HG03159 (cell line): ENCODE results near the gene FANCF.
"Not testable (repeated sequence)": the region's sequence is repeated elsewhere in the genome, so short reads cannot be mapped to it uniquely, and the experiment has no call there.

Source experiments
- ATAC-seq: cut with Tn5 transposase; IDR thresholded peaks from one replicate; pipeline ENCODE4 v1.9.1; 2021; ENCODE audit warnings: mild to moderate bottlenecking, moderate library complexity; ENCODE audit not compliant: unreplicated experiment

Gene FANCF, protein sequence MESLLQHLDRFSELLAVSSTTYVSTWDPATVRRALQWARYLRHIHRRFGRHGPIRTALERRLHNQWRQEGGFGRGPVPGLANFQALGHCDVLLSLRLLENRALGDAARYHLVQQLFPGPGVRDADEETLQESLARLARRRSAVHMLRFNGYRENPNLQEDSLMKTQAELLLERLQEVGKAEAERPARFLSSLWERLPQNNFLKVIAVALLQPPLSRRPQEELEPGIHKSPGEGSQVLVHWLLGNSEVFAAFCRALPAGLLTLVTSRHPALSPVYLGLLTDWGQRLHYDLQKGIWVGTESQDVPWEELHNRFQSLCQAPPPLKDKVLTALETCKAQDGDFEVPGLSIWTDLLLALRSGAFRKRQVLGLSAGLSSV

GRCh38 chr11:22625448-22626287 lies at the start of gene FANCF:
Gene FANCF, minus strand, starts transcription at chr11:22625823. Its CDS starts 13 bp downstream, at chr11:22625810.
- ATAC-seq, result peak; percentile 97

- no peak for ATAC-seq
Measured at GRCh38 chr11:22674470-22675439, 49.1 kb upstream of the FANCF start.

DNA sequence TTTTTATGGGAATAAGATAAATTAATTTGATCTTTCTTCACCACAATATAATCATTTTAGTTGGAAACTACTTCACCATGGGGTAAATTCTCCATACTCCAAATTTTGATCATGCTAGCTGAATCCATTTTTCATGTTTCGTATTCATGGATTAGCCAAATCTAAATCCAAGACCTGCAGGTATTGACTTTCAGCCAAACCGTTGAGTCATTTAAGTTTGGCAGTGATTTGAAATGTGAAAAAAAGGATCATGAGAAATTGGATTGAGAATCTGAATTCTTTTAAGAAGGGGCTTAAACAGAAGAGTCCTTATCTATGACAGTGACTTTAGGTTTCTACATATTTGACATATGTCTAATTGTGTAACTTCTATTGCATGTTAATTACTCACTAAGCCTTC lies 46.1 kb upstream of the FANCF start:
- ATAC-seq, result no peak

DNA sequence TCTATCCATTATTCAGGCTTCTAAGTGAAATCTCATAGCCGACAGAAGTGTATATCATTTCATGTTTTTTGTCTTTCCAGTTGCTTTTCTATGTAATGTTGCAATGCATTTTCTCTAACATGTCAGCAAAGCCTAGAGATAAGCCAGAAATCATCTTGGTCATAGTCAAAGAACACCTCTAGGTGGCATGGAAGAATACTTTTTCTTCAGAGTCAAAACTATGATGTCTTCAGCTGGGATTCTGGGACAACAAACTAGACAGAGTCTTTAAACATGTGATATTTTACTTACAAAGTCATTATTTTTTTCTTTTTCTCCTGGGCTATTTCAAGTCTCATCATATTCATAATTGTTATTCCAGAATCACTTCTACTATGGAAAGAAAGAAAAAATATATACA lies 45.2 kb upstream of the FANCF start:
- no peak for ATAC-seq

GRCh38 chr11:22669368-22669767 lies 43.7 kb upstream of the FANCF start:
- ATAC-seq, result no peak

- ATAC-seq, result no peak
Measured at GRCh38 chr11:22668005-22668796, 42.6 kb upstream of the FANCF start.

DNA sequence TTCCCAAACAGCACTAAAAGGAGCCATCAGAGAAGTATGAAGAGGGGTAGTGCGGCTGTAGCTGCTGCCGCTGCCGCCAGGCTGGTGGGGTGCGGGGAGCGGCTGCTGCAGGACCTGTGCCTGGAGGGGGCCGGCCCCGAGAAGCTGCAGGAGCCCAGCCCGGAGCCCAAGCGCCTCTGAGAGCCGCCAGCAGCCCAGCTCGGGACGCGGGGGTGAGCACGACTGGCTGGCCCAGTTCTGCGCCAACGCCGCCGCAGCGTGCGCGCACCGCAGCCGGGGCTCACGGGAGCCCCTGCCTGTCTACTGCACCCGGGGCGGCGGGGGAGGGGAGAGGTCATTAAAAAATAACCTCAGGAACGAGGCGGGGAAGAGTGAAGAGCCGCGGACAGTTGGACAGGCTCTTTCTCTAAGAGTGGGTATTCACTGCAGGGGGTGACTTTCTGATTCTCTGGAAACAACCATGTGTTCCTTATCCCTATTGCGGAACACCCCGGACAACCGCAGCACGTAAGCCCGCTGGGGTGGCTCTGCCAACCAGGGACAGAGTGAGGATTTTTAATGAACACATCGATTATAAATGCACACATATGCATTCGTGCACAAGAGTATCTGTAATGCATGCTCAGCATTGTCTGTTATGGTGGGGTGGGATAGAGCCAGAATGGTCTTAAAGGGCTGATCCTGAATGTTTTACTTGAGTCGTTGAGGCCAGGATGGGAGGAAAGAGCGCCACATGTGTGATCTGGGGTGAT lies 41.2 kb upstream of the FANCF start:
- ATAC-seq, result peak; percentile 67

DNA sequence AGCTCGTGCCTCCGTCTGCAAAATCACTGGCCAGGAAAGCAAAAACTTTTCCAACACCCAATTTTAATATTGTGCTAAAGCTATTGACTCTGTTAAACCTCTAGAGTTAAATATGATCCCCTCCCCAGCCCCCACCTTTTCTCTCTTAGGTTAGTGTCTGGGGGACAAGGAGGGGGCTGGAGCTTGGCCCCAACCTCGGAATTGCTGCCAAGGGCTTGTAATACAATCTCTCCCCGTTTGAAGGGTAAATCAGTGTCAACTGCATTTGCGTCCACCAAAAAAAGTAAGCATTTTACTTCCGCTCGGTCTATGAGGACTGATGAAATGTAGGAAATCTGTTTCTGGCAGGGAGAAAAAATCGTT lies 40.7 kb upstream of the FANCF start, which contains the start of gene GAS2:
GAS2 (plus strand) TSS at position 287 of the 363 bp plus-strand sequence. CDS start 8,259 bp downstream, outside the sequence.
- peak; percentile 28 for ATAC-seq

- ATAC-seq, result no peak
Measured at GRCh38 chr11:22659783-22660182, 34.2 kb upstream of the FANCF start.

DNA sequence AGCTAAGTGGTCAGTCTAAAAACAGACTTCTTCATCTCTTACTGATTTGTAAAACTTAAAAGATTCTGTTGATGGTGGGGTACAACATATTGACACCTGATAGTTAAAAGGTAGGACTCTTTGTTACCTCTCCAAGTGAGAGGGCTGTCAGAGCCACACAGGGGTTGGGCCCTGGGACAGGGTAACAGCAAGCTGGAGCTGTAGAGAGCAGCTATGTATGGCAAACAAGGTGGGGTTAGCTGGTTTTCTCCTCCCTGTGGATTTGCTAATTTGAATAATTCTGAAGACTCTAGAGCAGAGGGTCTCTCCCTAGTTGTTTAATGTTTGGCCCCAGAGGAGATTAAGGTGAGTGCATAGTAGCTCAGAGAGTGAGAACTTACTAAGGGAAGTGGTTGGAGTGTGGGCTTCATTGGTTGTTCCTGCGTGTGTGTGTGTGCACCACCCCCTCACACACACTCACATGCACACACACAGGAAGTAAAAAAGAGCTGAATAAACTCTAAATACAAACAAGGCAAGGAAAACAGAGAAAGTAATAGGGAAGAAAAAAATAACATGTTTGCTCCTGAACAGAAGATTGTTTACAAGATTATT lies 31.6 kb upstream of the FANCF start:
- ATAC-seq, result peak; percentile 95

DNA sequence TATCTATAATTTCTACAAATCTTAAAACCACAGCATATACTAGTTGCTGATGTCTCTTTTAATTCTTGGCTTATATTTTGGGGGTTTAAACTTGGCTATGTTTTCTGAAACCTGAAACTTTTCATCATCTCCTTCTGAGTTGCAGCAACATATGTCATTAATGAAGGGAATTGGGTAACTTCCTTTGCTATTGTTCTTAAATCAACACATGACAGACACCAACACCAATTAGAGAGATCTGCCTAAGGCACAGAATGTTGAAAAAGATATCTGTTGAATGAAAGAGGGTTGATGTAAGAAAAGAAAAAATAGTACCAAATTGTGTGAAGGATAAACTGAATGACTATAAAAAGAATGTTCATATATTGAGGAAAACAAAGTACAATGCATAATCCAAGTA lies 30.5 kb upstream of the FANCF start:
- ATAC-seq, result no peak

DNA sequence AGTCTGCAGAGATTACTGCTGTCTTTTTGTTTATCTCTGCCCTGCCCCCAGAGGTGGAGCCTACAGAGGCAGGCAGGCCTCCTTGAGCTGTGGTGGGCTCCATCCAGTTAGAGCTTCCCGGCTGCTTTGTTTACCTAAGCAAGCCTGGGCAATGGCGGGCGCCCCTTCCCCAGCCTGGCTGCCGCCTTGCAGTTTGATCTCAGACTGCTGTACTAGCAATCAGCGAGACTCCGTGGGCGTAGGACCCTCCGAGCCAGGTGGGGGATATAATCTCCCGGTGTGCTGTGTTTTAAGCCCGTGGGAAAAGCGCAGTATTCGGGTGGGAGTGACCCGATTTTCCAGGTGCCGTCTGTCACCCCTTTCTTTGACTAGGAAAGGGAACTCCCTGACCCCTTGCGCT lies 26.7 kb upstream of the FANCF start:
- not testable (repeated sequence) for ATAC-seq

DNA sequence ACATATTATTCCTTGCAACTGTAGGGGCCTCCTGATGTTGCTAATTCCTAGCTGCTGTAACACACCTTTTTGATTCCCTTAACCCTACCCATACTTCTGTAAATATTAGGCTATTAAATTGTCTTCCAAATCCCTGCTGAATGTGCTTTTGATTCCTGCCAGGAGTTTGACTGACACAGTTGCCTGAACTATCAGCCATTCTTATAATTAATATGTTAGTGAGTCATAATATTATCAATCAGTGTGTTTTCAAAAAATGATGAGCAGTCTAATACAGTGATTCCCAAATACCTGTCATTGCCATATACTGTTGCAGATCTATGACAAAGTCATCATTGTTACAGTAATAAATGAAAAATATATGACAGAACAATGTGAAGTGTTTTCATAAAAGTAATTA lies 15.9 kb upstream of the FANCF start:
- no peak for ATAC-seq

GRCh38 chr11:22640862-22641261 lies 15.2 kb upstream of the FANCF start:
- no peak for ATAC-seq

DNA sequence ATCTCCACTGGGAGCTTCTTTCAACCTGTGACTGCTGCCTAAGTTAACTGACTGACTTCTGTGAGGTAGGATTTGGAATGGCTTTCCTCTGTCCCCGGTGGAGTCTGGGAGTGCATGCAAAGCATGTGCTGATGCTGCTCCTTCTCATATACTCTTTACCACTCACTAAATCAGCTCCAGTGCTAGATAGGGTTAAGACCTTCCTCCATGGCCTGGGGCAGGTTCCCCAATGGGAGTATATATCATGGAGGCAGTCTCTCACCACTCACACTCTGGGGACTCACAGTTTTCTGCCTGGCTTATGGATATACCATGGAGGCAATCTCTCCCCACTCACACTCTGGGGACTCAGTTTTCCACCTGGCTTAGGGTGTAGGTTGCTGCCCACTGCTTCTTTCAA lies 10.1 kb upstream of the FANCF start:
- no peak for ATAC-seq

GRCh38 chr11:22634897-22635629 lies 9.4 kb upstream of the FANCF start:
- ATAC-seq, result no peak

- ATAC-seq, result no peak
Measured at GRCh38 chr11:22633354-22633902, 7.8 kb upstream of the FANCF start.

DNA sequence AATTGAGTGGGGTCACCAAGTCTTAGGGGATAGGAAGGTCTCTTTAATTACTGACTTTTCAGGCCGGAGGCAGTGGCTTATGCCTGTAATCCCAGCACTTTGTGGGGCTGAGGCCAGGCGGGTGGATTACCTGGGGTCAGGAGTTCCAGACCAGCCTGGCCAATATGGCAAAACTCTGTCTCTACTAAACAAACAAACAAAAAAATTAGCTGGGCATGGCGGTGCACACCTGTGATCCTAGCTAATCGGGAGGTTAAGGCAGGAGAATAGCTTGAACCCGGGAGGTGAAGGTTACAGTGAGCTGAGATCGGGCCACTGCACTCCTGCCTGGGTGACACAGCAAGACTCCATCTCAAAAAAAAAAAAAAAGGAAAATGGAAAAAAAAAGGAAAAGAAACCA lies 1.8 kb upstream of the FANCF start:
- no peak for ATAC-seq
